NCI-H128 (cell line): Measurements from ENCODE around the gene PARD3.
"Not testable (repeated sequence)": the region's sequence is repeated elsewhere in the genome, so short reads cannot be mapped to it uniquely, and the experiment has no call there.

Experiments
- DNase-seq: peaks from one replicate; lab custom pipeline; 2025; ENCODE audit not compliant: unreplicated experiment; lab: John Stamatoyannopoulos, UW

The PARD3 gene

DNA sequence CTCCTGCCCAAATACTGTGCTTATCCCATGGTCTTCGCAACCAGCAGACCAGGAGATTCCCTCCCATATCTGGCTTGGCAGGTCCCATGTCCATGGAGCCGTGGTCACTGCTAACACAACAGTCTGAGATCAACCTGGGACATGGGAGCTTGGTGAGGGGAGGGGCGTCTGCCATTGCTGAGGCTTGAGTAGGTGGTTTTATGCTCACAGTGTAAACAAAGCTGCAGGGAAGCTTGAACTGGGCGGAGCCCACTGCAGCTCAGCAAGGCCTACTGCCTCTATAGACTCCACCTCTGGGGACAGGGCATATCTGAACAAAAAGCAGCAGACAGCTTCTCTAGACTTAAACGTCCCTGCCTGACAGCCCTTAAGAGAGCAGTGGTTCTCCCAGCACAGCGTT, 747.4 kb downstream of the PARD3 start:
- not testable (repeated sequence) for DNase-seq

- no peak for DNase-seq
These were observed 751.5 kb downstream of the PARD3 start for GRCh38 chr10:34063592-34063991.

- DNase-seq = no peak
These were observed 753.3 kb downstream of the PARD3 start for GRCh38 chr10:34061841-34062240.
